Neural cell (in vitro differentiated cells): ENCODE results near the gene VPS26A.

Source experiments
- EZH2 ChIP-seq: fragments of 200-600, 300-800 bp; shearing (Covaris generic), sonication (generic); IDR thresholded peaks from 2 replicates; pipeline ENCODE4 v1.6.1; 2014; ENCODE audit warnings: antibody characterized with exemption, low read length, borderline replicate concordance, mild to moderate bottlenecking; ENCODE audit not compliant: insufficient read depth, poor library complexity, severe bottlenecking
- MXI1 ChIP-seq: fragments of 450-650 bp; conservative IDR thresholded peaks from 2 replicates; pipeline ENCODE4 v1.6.1; 2014; ENCODE audit warnings: antibody characterized with exemption, mild to moderate bottlenecking; ENCODE audit not compliant: poor library complexity, severe bottlenecking
- POLR2AphosphoS5 ChIP-seq: IDR thresholded peaks from 2 replicates; pipeline ENCODE4 v1.6.1; 2012
- RAD21 ChIP-seq: fragments of 450-650 bp; conservative IDR thresholded peaks from 2 replicates; pipeline ENCODE4 v1.6.1; 2014; ENCODE audit warnings: antibody characterized with exemption, mild to moderate bottlenecking, moderate library complexity
- SMC3 ChIP-seq: fragments of 450-650 bp; conservative IDR thresholded peaks from 2 replicates; pipeline ENCODE4 v1.6.1; 2014; ENCODE audit warnings: antibody characterized with exemption, mild to moderate bottlenecking, moderate library complexity; ENCODE audit not compliant: poor library complexity
- TAF1 ChIP-seq: IDR thresholded peaks from 2 replicates; pipeline ENCODE4 v1.6.1; 2012; ENCODE audit warnings: low read depth
- TF ChIP-seq, protein P1 (sequence below): fragments of 450-650 bp; IDR thresholded peaks from 2 replicates; pipeline ENCODE4 v1.5.1; 2014; ENCODE audit warnings: antibody characterized with exemption, mild to moderate bottlenecking, moderate library complexity; ENCODE audit not compliant: poor library complexity, severe bottlenecking
- TF ChIP-seq, protein P2 (sequence below): IDR thresholded peaks from 2 replicates; pipeline ENCODE4 v1.6.1; 2012; ENCODE audit warnings: borderline replicate concordance

DNA sequence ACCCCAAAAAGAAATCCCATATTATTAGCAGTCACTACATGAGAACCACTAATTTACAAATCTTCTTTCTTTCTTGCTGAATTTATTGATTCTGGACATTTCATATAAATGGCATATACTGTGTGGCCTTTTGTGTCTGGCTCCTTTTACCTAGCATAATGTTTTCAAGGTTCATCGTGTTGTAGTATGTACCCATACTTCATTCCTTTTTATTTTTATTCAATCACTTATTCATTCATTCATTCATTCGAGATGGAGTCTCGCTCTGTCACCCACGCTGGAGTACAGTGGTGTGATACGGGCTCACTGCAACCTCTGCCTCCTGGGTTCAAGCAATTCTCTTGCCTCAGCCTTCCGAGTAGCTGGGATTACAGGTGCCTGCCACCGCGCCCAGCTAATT, 21.9 kb downstream of the VPS26A start:
- TF ChIP-seq, protein P1, sequence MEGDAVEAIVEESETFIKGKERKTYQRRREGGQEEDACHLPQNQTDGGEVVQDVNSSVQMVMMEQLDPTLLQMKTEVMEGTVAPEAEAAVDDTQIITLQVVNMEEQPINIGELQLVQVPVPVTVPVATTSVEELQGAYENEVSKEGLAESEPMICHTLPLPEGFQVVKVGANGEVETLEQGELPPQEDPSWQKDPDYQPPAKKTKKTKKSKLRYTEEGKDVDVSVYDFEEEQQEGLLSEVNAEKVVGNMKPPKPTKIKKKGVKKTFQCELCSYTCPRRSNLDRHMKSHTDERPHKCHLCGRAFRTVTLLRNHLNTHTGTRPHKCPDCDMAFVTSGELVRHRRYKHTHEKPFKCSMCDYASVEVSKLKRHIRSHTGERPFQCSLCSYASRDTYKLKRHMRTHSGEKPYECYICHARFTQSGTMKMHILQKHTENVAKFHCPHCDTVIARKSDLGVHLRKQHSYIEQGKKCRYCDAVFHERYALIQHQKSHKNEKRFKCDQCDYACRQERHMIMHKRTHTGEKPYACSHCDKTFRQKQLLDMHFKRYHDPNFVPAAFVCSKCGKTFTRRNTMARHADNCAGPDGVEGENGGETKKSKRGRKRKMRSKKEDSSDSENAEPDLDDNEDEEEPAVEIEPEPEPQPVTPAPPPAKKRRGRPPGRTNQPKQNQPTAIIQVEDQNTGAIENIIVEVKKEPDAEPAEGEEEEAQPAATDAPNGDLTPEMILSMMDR: no peak
- TF ChIP-seq POLR2AphosphoS5: no peak
- TF ChIP-seq EZH2: no peak
- no peak for TF ChIP-seq RAD21
- no peak for TF ChIP-seq TAF1
- no peak for TF ChIP-seq MXI1
- TF ChIP-seq, protein P2, sequence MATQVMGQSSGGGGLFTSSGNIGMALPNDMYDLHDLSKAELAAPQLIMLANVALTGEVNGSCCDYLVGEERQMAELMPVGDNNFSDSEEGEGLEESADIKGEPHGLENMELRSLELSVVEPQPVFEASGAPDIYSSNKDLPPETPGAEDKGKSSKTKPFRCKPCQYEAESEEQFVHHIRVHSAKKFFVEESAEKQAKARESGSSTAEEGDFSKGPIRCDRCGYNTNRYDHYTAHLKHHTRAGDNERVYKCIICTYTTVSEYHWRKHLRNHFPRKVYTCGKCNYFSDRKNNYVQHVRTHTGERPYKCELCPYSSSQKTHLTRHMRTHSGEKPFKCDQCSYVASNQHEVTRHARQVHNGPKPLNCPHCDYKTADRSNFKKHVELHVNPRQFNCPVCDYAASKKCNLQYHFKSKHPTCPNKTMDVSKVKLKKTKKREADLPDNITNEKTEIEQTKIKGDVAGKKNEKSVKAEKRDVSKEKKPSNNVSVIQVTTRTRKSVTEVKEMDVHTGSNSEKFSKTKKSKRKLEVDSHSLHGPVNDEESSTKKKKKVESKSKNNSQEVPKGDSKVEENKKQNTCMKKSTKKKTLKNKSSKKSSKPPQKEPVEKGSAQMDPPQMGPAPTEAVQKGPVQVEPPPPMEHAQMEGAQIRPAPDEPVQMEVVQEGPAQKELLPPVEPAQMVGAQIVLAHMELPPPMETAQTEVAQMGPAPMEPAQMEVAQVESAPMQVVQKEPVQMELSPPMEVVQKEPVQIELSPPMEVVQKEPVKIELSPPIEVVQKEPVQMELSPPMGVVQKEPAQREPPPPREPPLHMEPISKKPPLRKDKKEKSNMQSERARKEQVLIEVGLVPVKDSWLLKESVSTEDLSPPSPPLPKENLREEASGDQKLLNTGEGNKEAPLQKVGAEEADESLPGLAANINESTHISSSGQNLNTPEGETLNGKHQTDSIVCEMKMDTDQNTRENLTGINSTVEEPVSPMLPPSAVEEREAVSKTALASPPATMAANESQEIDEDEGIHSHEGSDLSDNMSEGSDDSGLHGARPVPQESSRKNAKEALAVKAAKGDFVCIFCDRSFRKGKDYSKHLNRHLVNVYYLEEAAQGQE: no peak
- TF ChIP-seq SMC3: no peak
